Suppressor macrophage treated with lipopolysaccharide for 1 hour (primary cell): Measurements from ENCODE around the gene FCGR2B.
"Not testable (repeated sequence)": the region's sequence is repeated elsewhere in the genome, so short reads cannot be mapped to it uniquely, and the experiment has no call there.

Experiments
- DNase-seq, 3 donors: peaks; one replicate each; pipeline ENCODE4 v3.0.0-alpha.2; 2020 to 2022

Gene FCGR2B

DNA sequence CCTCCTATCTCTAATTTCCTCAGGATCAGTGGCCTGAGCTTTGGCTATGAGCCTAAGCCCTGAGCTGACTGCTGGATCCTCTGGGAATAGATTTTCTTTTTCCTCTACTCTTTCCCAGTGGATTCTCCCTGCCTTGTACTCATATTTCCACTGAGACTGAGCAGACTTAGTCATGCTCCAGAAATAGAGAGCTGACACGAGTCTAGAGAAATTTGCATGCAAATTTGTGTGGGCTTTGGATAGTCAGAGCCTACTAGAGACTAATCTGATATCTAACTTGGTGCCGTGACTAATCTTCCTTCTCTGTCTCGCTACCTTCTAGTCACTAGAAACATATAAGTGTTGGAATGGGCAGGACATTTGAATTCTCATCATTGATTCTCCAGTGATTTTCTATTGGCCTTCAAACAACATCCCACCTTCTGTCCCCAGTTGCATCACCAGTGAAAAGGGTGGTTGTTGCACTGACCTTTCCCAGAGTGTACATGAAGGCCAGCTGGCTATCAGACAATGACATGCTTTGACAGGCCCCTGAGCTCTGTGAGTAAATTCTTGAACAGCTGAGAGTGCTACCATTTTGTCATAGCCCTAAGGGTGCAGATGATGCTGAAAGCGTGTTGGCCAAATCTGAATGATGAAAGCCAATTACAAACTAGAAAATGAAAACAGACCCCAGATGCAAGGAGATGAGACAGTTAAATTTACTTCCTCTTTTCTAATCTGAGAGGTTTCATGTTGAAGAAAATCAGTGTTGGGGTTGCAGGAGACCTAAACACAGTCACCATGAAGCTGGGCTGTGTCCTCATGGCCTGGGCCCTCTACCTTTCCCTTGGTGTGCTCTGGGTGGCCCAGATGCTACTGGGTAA, 43.8 kb downstream of the FCGR2B start, which contains the start of gene FCRLA:
TSS of gene FCRLA (plus strand) at position 748 of the 866 bp plus-strand sequence. CDS start at position 784, 36 bp downstream.
- DNase-seq: peak; percentile 78 to 94 (median 93)

DNA sequence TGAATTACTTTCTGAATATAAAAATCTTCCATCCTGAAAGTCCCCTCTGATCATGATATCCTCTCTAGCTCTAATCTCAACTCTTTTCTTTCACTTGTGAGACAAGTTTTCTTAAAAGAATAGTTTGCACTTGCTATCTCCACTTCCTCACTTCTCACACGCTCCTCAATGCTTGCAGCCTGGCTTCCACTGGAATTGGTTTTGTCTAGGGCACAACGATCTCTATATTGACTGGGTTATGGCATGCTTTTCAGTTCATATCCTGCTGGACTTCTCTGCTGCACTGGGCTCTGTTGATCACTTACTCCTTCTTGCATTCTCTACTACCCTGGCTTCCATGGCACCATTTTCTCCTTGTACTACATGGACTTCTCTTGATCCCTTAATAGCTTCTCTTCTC, 44.6 kb downstream of the FCGR2B start:
- DNase-seq: no peak

GRCh38 chr1:161709373-161709772, 46.4 kb downstream of the FCGR2B start:
- no peak for DNase-seq

- DNase-seq: no peak
These were observed 47.6 kb downstream of the FCGR2B start for GRCh38 chr1:161710560-161710959.

GRCh38 chr1:161718559-161719324, 55.8 kb downstream of the FCGR2B start:
- peak; percentile 46 to 75 (median 69) for DNase-seq

DNA sequence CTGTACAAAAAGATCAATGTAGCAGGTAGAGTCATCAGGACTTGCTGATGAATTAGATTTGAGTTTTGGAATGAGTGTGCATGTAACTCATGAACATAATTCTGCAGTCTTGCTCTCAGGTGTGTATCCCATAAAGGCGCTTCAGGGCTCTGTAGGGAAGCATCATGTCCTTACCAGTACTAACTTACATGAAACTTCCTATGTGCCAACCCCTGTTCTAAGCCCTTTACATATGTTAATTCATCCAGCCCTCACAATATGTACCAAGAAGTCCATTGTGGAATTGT, 56.3 kb downstream of the FCGR2B start:
- DNase-seq: no peak

GRCh38 chr1:161720422-161720821, 57.5 kb downstream of the FCGR2B start:
- DNase-seq: peak in 1 of 3 donors; percentile 57

DNA sequence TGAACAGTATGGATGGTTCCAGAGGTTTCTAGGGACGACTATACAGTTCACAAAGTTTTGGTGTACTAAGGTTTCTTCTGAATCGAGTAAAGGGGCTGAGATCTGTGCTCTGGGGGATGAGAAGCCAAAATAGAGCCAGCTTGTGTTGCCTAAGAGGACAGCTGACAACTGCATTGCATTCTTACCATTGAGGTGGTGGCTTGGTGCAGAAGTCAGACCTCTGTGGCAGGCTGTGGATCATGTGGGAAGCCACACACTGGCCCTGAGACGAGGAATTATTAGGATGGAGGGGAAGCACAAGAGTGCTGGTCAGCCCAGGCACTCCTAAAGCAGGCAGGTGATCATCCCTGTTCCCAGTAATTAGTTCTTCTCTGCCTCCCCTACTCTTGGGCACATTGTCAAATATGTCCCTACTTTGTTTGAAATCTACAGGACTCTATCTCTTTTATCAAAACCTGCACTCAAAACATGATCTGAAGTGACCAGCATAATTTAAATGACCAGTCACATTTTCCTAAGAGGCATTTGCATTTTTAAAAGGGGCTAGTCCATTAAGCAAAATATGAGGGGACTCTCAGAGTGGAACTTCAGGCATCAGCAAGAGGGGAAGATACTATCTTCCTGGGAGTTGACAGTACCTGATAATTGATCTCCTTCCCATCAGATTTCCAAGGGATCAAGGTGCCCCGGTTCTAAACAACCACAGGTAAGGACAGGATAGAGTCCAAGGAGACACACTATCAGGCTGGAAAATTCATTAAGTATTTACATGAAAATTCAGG, 58.2 kb downstream of the FCGR2B start, which contains the start of gene FCRLB:
TSS of gene FCRLB (plus strand) at position 589 of the 782 bp plus-strand sequence. CDS start 1,129 bp downstream, outside the sequence.
- no peak for DNase-seq

DNA sequence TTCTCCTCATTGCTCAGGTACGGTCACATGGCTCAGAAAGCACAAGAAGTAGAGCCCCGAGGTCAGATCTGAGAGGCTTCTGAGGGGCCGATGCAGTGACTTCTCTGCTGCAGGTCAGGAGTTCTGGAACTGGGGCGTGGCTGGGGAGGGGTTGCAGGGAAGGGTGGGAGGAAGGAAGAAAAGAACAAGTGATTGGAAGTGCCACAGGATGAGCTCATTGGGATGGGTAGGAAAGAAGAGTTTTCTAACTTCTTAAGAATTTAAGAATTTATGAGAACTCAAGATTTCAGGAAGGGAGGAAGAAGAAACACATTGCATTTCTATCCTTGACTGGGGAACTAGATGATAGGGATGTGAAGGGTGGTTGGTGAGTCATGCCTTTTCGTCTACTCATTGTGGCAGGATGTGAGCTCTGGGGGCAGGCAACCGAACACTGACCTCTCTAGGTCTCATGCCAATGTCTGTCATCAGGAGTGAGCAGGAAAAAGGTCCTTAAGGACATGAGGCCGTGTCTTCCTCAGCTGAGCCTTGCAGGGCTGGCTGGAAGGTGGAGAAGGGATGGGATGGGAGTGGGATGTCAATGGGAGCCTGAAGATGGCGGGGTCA, 58.9 kb downstream of the FCGR2B start:
- DNase-seq: peak; percentile 90 to 95 (median 94)

DNA sequence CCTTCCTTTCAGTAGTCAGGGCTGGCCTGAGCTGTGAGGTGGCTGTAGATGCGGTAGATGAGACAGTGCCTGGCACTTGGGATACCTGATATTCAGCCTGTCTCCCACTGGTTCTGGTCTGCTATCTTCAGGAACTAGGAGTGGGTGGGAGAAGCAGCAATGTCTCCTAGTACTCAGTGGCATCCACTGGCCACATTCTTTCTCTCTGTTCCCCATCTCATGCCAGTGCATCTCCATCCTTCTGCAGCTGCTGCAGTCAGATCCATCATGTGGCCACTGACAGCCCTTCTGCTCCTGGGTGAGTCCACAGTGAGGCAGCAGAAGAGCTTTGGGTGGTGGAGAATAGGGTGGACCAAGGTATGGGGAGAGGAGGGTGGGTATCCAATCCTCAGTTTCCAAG, 59.5 kb downstream of the FCGR2B start:
- no peak for DNase-seq

- DNase-seq: no peak
These were observed 60.7 kb downstream of the FCGR2B start for GRCh38 chr1:161723459-161724141.

GRCh38 chr1:161725258-161725907, 62.4 kb downstream of the FCGR2B start:
- not testable (repeated sequence) for DNase-seq

DNA sequence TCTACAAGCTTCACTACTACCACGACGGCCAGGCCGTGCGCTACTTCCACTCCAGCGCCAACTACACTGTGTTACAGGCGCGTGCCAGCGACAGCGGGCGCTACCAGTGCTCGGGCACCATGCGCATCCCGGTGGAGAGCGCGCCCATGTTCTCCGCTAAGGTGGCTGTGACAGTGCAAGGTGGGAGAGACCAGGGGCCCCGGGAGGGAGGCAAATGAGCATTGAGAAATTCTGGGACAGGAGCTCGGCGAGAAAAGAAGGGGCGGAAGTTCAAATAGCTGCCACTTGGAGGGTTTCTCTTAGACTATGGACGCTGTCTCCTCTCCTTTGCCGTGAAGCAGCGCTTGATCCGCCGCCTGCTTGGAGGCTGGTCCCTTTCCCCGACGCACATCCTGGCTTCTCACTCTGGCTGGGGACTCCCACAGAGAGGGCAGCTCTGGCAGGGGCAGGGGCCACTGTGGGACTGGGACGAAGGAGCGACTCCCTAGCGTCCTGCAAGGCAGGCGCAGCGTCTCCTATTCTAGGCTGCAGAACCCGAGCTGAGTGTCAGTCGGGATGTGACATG, 63.0 kb downstream of the FCGR2B start:
- DNase-seq: peak in 2 of 3 donors; percentile 39 to 50

DNA sequence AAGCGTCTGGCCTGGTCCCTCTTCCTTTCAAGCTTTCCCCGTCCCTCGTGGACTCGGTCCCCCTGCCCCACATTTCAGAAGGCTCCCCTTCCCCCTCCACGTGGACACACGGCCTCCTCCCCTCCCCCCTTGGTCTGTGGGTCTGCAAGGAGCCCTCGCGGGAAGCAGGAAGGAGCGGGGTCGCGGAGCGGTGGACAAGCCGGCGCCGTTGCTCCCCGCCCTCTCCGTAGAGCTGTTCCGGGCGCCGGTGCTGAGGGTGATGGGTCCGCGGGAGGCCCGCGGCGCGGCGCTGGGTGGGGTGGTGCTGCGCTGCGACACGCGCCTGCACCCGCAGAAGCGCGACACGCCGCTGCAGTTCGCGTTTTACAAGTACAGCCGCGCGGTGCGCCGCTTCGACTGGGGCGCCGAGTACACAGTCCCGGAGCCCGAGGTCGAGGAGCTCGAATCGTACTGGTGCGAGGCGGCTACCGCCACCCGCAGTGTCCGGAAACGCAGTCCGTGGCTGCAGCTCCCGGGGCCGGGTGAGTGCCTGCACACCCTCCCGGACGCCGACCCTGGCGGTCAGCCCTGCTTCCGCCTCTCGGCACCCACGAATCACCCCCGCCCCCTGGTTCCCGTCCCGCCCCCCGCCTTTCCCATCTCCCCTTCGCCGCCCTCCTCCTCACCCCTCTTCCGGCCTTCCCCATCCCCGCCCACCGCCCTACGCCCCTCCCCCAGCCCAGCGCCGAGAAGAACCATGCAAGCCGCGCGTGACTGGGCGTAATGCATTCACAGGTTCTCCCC, 63.7 kb downstream of the FCGR2B start:
- DNase-seq: peak; percentile 57 to 84 (median 60)

DNA sequence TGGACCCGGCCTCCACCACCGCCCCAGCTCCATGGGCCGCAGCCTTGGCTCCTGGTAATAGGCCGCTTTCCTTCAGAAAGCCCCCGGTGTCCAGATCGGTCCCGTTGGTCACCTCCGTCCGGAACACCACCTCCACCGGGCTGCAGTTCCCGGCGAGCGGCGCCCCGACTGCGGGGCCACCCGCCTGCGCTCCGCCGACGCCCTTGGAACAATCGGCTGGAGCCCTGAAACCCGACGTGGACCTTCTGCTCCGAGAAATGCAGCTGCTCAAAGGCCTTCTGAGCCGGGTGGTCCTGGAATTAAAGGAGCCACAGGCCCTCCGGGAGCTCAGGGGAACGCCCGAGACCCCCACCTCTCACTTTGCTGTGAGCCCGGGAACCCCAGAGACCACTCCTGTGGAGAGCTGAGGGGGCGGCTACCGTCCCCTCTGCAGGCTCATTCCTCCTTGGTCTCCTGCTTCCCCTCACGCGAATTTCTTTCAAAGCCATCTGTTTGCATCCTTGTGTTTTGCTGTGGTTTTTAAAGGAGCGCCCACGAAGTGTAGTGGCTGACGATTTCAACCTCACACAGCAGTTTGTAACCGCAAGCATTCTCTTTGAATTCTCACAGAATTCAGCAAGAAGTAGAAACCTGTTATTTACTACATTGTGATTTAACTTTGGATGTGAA, 64.4 kb downstream of the FCGR2B start:
- DNase-seq: peak; percentile 59 to 70 (median 62)
